Glomerular visceral epithelial cell (primary cell): ENCODE data around the gene KCNK5.

Experiments used
- DNase-seq: peaks from one replicate; pipeline ENCODE4 v3.0.0-alpha.2; 2016; ENCODE audit errors: extremely low spot score

The KCNK5 gene

DNA sequence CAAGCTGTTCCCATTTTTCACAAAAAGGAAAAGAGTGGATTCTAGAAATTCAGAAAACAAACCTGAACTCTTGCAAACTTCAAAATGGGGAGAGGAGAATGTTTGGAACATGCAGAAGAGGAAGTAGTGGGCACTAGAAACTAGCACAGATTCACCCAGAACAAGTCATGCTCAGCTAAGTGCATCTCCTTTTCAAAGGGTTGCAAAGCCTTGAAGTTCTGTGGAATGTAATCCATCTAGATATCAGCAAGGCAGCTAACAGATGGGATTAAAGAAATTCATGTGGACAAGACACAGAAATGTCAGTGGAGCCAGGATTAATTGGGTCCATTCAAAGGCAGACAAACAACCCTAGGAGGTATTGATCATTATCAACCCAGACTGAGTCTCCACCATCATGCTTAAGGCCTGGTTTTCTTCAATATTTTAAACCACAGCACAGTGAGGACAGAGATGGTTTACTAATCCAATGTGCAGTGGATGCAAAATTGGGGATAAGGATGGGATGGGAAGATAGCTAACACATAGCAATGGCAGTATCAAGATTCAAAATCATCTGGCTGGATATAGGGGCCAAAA is 31.3 kb downstream of the KCNK5 start:
- DNase-seq: no peak

DNA sequence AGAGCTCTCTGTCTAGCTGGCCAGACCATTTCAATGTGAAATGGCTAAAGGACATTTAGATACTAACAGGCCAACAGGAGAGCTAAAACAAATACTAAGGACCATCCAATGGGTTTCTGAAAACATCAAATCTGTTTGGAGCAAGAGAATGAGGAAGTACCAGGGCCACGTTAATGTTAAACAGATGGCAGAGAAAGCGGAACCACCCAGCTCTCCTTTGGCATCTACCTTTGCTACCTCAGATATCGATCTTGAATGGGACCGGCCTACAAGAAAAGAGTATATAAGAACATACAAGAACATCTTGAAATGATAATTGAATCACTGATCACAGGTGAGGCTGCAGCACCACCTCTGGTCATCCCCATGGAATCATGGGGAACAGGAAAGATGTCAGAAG is 31.8 kb downstream of the KCNK5 start:
- DNase-seq: no peak

- DNase-seq: no peak
Observed at GRCh38 chr6:39196673-39197091, 32.6 kb downstream of the KCNK5 start.

GRCh38 chr6:39195792-39196385 is 33.4 kb downstream of the KCNK5 start:
- DNase-seq: no peak

GRCh38 chr6:39194466-39194865 is 34.8 kb downstream of the KCNK5 start:
- DNase-seq: no peak

DNA sequence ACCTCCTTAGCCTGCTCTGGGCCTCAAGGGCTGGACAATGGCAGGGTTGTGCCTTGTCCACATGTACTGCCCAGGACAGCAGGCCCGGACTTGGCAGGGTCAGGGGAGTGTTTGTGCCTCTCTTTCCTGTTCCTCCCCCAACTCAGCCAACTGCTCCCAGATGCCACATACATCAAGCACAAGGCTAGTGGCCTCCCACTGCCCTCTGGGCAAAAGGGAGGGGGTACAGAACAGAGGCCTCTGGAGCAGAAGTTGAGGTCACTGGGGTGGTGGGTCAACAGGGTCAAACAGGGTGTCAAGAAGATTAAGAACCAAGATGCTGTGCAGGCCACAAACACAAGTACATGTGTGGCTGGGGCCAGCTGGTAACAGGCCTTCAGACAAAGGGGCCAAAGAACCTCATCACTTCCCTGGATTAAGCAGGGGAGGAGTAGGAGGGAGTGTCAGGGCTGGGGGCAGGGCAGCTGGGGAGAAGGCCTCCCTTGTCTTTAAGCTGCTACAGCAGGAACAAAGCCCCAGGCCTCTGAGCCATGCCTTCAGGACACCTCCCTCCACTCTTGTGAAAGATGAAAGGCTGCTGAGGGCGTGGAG is 36.0 kb downstream of the KCNK5 start:
- DNase-seq: no peak

GRCh38 chr6:39192736-39193135 is 36.5 kb downstream of the KCNK5 start:
- DNase-seq: no peak

DNA sequence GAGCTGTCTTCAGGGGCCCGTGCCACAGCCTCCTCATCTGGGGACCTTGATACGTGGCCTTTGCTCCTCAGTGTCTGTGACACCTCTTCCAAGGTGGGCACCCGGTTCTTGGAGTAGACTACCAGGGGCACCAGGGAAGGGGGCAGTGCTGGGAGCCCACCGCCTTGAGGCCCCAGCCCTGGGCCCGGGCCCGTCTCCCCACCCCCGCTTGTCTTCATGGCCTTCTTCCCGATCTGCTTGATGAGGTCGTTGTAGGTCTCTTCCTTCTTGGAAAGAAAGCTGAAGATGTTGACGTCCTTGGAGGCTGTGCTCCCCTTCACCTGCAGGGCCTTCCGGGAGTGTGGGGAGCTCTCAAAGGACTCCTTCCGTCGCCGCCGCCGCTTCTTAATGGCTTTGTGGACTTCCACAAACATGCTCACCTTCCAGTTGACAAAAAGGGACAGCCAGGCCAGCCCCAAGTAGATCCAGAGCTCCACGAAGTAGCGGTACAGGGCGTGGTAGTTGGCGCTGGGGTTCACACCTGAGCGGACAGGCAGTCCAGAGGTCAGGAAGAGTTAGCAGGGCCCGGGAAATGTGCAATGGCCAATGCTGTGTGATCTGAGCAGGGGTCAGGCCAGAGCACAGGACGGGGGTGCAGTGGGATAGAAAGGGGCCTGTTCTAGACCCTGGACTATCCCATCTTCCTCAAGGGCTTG is 37.9 kb downstream of the KCNK5 start:
- no peak for DNase-seq

DNA sequence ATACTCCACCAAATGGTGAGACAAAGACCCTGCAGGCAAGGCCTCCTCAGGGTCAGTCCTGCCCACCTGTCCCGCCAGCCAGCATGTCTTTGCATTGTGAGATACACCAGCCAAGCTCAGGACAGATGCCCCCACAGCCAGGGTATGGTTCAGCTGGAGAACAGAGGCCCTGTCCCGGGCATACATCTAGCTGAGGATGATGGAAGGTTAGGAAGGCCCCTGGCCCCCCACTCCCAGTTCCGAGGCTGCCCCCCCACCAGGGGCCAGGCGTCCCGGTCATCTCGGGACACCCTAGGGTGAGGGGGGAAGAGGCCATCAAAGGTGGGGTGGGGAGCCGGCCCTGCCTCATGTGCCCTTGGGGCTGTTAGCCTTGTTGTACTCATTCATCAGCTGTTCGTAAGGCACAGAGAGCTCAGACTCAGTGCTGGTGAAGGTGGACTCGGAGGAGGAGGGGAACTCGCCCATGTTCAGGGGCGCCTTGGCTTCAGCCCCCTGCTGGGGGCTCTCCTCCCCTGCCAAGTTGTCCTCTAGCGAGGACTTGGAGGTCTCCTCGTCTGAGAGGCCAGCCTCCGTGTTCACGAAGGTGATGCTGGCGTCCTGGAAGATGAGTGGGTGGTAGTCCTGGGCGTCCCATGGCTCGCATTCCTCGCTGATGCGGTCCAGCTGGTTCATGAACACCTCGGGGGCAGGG is 38.6 kb downstream of the KCNK5 start:
- no peak for DNase-seq

DNA sequence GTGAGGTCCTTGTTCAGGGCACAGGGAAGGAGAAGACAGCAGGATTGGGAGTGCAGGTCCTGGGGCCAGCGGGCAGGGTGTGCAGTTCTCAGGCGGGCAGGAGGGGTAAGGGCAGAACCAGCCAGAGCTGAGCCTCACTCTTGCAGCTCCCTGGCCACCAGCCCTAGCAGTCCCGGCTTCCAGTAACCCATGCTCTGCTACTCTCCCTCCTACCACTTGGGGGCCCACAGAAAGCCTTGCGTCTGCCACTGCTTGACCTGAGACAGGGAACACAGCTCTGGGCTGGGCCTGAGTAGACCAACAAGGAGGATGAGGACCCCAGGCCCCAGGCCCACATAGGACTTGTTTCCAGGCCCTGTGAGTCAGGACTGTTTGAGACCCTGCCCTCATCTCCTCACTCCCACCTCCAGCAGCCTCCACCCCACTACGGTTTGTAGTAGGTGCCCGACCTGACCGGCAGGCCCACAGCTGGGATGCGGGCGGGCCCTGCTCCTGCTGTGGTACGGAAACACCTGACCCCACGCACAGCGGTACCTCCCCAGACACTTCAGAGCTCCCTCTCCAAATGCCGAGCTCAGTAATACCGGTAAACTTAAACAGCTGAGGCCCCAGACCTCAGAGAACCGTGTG is 39.2 kb downstream of the KCNK5 start:
- peak; percentile 13 for DNase-seq

GRCh38 chr6:39189131-39189530 is 40.1 kb downstream of the KCNK5 start:
- no peak for DNase-seq

DNA sequence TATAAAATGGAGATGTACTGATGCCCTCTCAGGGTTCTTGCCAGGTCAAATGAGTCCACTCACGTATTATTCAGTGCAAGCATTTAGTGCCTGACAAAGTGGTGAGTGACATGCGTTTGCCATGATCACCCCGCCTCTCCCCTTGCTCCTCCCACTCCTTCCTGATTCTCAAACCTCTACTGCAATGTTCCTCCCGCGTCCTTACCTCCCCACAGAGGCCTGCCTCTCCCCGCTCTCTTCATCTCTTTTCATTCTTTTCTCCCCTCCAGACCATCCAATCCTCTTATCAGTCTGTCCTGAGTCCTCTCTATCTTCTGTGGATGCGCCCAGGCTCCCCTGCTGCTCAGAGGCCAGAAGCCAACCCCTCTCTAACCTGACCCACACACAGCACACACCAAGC is 40.7 kb downstream of the KCNK5 start:
- DNase-seq: no peak

GRCh38 chr6:39188098-39188450 is 41.2 kb downstream of the KCNK5 start:
- DNase-seq: no peak

GRCh38 chr6:39184906-39185580 is 44.2 kb downstream of the KCNK5 start:
- peak; percentile 17 for DNase-seq

- DNase-seq: no peak
Observed at GRCh38 chr6:39182604-39183003, 46.7 kb downstream of the KCNK5 start.

- DNase-seq: no peak
Observed at GRCh38 chr6:39181826-39182225, 47.4 kb downstream of the KCNK5 start.

- DNase-seq: no peak
Observed at GRCh38 chr6:39181333-39181732, 47.9 kb downstream of the KCNK5 start.

GRCh38 chr6:39178804-39179203 is 50.5 kb downstream of the KCNK5 start:
- no peak for DNase-seq

DNA sequence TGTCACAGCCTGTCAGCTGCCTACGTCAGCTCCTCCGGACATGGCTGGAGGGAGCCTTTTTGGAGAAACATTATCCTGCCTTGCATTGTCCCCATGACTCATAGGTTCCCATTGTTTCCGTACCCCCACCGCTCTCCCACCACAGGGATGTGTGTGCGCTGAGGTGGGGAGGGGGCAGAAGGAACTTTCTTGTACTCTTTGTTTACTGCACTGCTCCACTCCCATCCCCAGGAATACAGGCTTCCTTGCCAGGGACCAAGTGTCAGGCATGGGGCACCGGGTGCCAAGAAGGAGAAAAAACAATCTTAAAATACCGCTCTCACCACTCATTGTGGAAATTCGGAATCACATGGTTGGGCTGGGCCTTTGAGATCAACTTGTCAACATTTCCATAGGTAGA is 51.0 kb downstream of the KCNK5 start:
- no peak for DNase-seq

DNA sequence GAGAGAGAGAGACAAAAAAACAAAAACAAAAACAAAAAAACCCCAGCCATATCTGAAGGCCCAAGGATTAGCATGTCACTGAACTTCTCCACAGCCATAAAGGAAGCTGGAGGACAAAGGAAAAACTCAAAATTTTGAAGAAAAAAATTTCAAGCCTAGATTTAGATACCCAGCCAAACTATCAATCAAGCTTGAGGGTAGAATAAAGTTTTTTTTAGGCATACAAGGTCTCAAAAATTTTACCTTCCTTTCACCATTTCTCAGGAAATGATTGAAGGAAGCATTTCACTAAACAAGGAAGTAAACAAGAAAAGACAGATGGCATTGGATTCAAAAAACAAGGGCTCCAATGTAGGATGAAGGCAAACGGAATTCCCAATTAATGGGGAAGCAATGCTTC is 52.1 kb downstream of the KCNK5 start:
- no peak for DNase-seq

- no peak for DNase-seq
Observed at GRCh38 chr6:39173270-39173669, 56.0 kb downstream of the KCNK5 start.

DNA sequence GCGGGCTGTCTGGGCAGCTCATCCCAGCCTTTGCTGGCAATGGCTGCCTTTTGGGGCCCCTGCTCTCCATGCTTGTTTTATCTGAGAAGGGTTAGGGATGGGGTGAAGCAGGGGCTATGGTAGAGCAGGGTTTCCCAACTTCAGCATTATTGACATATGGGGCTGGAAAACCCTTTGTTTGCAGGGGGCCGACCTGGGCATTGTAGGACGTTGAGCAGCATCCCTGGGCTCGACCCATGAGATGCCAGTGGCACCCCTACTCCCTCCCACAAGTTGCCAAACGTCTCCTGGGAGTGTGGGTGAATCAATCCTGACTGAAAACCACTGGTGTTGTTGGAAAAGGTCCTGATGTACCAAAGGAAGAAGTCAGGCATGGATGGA is 56.9 kb downstream of the KCNK5 start:
- DNase-seq: no peak
